Heart right ventricle (tissue), 16 donors: ENCODE results near the gene COL15A1. TPM values are rescaled to one million over a fixed set of nuclear protein-coding genes. Genes with fewer than 3 reads are reported as not detected.

Experiments
- ATAC-seq, 8 donors: fragments of 200-7000 bp; cut with Tn5 transposase; one replicate each; pipeline ENCODE4 v1.9.1; 2020; ENCODE audit warnings: mild to moderate bottlenecking in 8 of 8, moderate library complexity in 8 of 8, moderate number of reproducible peaks in 1 of 8
- DNase-seq, 2 donors: peaks; one replicate each; pipeline ENCODE4 v3.0.0-alpha.2; 2020
- H3K27ac ChIP-seq, 10 donors: fragments of 200-600 bp; sonication (generic) in 2 of 10; one replicate each; pipeline versions ENCODE4 v1.5.0 to v1.8.0; 2020 to 2022; ENCODE audit warnings: mild to moderate bottlenecking in 3 of 10
- H3K27me3 ChIP-seq, 7 donors: fragments of 200-600 bp; one replicate each; pipeline ENCODE4 v1.8.0; 2021 to 2022; ENCODE audit warnings: mild to moderate bottlenecking in 2 of 7
- H3K36me3 ChIP-seq, 9 donors: fragments of 200-600 bp; sonication (generic) in 1 of 9; one replicate each; pipeline versions ENCODE4 v1.5.0 to v1.8.0; 2020 to 2022; ENCODE audit warnings: mild to moderate bottlenecking in 2 of 9
- H3K4me1 ChIP-seq, 9 donors: fragments of 200-600 bp; sonication (generic) in 1 of 9; one replicate each; pipeline versions ENCODE4 v1.5.0 to v1.8.0; 2020 to 2022; ENCODE audit warnings: mild to moderate bottlenecking in 4 of 9
- H3K4me3 ChIP-seq, 10 donors: fragments of 200-600 bp; sonication (generic) in 2 of 10; one replicate each; pipeline versions ENCODE4 v1.5.0 to v1.8.0; 2020 to 2022; ENCODE audit warnings: mild to moderate bottlenecking in 7 of 10, moderate library complexity in 2 of 10
- H3K9me3 ChIP-seq, 11 donors: fragments of 200-600 bp in 10 of 11; sonication (generic) in 2 of 11; one replicate each; pipeline versions ENCODE4 v1.5.0 to v1.8.0; 2013 to 2022; ENCODE audit warnings: mild to moderate bottlenecking in 2 of 11, control low read depth in 1 of 11, moderate library complexity in 1 of 11
- CTCF ChIP-seq, 9 donors: fragments of 200-600 bp; sonication (generic) in 2 of 9; IDR thresholded peaks; one replicate each; pipeline versions ENCODE4 v1.5.0 to v1.8.0; 2021 to 2022; ENCODE audit warnings: antibody characterized with exemption in 9 of 9, mild to moderate bottlenecking in 5 of 9, moderate library complexity in 1 of 9
- WGBS, 2 donors: extraction: QIAGEN DNeasy Blood & Tissue Kit; methylation state at CpG; one replicate each; pipeline ENCODE4 v1.1.7; 2013; ENCODE audit warnings: inconsistent platforms in 1 of 2; 5-methylcytosine and 5-hydroxymethylcytosine counted together
- intact Hi-C, 10 donors: fragments of 100-400 bp; cut with DNase I; formaldehyde crosslinking; loops; one replicate each; pipeline versions ENCODE4 v1.11.1 to v1.14.2; 2022
- polyA plus RNA-seq, 2 donors: library from polyadenylated mRNA; stranded (reverse); fragments of 200-250 nt; gene quantifications; one replicate each; pipeline ENCODE4 v1.2.3, GENCODE V29; 2013
- total RNA-seq, 10 donors: library from RNA; stranded (reverse); fragmentation: NEBNext Ultra II Directional in 3 of 10; extraction: Animal tissue kit (Norgen Biotek cat#: 25700) in 3 of 10; gene quantifications; one replicate each; pipeline versions ENCODE4 v1.2.1 to v1.2.4, GENCODE V29; 2021 to 2023
- donor health status: Arrhythmogenic right ventricular cardiomyopathy.
- donor health status: ischemic (EF 13 %, LVEDD 7.1; RV severe dilation, severe dysfunction).
- donor health status: healthy with polysubstance abuse.
- donor health status: DM: no; HTN: yes; CAD: no.
- donor health status: DM: no; HTN: no; CAD: no.
- donor health status: ischemic (EF 25% LVEDD 6.9; RV normal size, moderate dysfunction).
- donor health status: ischemic (EF 25% LVEDD 5.7; RV mildly dilated, moderate dysfunction).
- donor health status: healthy.
- donor health status: DM: yes; HTN: yes; CAD: no.
- donor health status: Ischemic cardiomyopathy.
- donor health status: ischemic (EF 35%, LVEDD 5.7; RV mildly dilated, moderate dysfunction).
- donor health status: nonischemic (EF 11% LVEDD 7.7; RV severe dilation, severe dysfunction).
- donor health status: DM: yes; HTN: yes; CAD: no.
- donor health status: PGD.
- donor health status: ischemic (EF 29% LVEDD 5.4; RV normal size, mild dysfunction).
- donor health status: nonischemic (EF 23%, LVEDD 6.1; RV moderate dilation, normal function).

Gene COL15A1
- total and polyA plus RNA-seq, 12 donors = 25.6 to 64.8 (median 51.0) TPM

- Histone ChIP-seq H3K4me3 (no peak overlapping the region), H3K4me1 (peaks cover 32 to 99% (median 53%) of the 10 kb centered on the region in 9 donors), H3K9me3 (no peaks in the 10 kb centered on the region), H3K27me3 (peaks cover 0 to 7% (median 0%) of the 10 kb centered on the region in 7 donors), H3K27ac (peak overlapping the region; percentile 12 to 92 (median 73)), H3K36me3 (peaks cover 0 to 11% (median 0%) of the 10 kb centered on the region in 9 donors)
- intact Hi-C loops = loop anchor here in 3 of 10 donors (5.0 kb wide), 2 partner anchors 63 to 108 kb away; no protein-coding TSS in a partner anchor
- TF ChIP-seq CTCF (IDR thresholded peaks at IDR 0.05) = no peak
- WGBS, 2 donors = 87 to 91% methylated on average over 7 of the region's 7 CpGs
- DNase-seq (no peak), ATAC-seq (no peak)
These were observed 26.9 kb downstream of the COL15A1 start for GRCh38 chr9:98970532-98971041.

- TF ChIP-seq CTCF (IDR thresholded peaks at IDR 0.05) = no peak
- no peaks in the 10 kb centered on the region for H3K9me3 ChIP-seq
- 62 to 74% methylated on average over 20 of the region's 20 CpGs for WGBS, 2 donors
- intact Hi-C loops = loop anchor here in 3 of 10 donors (5.0 kb wide), 2 partner anchors 64 to 109 kb away; no protein-coding TSS in a partner anchor
- DNase-seq (no peak), ATAC-seq (peak; percentile 3 to 52 (median 20))
- H3K27ac ChIP-seq = peak overlapping the region; percentile 57 to 92 (median 73)
- peaks cover 0 to 11% (median 0%) of the 10 kb centered on the region in 9 donors for H3K36me3 ChIP-seq
- H3K4me1 ChIP-seq = peaks cover 33 to 100% (median 61%) of the 10 kb centered on the region in 9 donors
- H3K4me3 ChIP-seq = no peak overlapping the region
- peaks cover 0 to 14% (median 0%) of the 10 kb centered on the region in 7 donors for H3K27me3 ChIP-seq
These were observed 27.6 kb downstream of the COL15A1 start for GRCh38 chr9:98971168-98971914.

- TF ChIP-seq CTCF (IDR thresholded peaks at IDR 0.05) = no peak
- Histone ChIP-seq H3K4me1 (peaks cover 33 to 100% (median 61%) of the 10 kb centered on the region in 9 donors), H3K4me3 (no peak overlapping the region)
These were observed 28.2 kb downstream of the COL15A1 start for GRCh38 chr9:98971915-98972223.

GRCh38 chr9:98972716-98973115, 29.0 kb downstream of the COL15A1 start:
- Histone ChIP-seq H3K27me3 (peaks cover 0 to 15% (median 0%) of the 10 kb centered on the region in 7 donors), H3K27ac (peak overlapping the region; percentile 27 to 92 (median 72)), H3K4me3 (no peak overlapping the region), H3K4me1 (peaks cover 33 to 100% (median 65%) of the 10 kb centered on the region in 9 donors), H3K36me3 (peaks cover 0 to 8% (median 0%) of the 10 kb centered on the region in 9 donors), H3K9me3 (no peaks in the 10 kb centered on the region)
- ATAC-seq = no peak
- TF ChIP-seq CTCF (IDR thresholded peaks at IDR 0.05) = no peak
- no peak for DNase-seq
- 43 to 53% methylated on average over 3 of the region's 3 CpGs for WGBS, 2 donors
- intact Hi-C loops = loop anchor here in 3 of 10 donors (5.0 kb wide), 2 partner anchors 65 to 110 kb away; no protein-coding TSS in a partner anchor

More at GRCh38 chr9:98971915-98972223, 28.2 kb downstream of the COL15A1 start:
- ATAC-seq = no peak
- WGBS, 2 donors = 79 to 86% methylated on average over 6 of the region's 6 CpGs
- Histone ChIP-seq H3K36me3 (peaks cover 0 to 11% (median 0%) of the 10 kb centered on the region in 9 donors), H3K27me3 (peaks cover 0 to 15% (median 0%) of the 10 kb centered on the region in 7 donors), H3K9me3 (no peaks in the 10 kb centered on the region), H3K27ac (peak overlapping the region; percentile 57 to 92 (median 73))
- no peak for DNase-seq
- intact Hi-C loops = loop anchor here in 3 of 10 donors (5.0 kb wide), 2 partner anchors 65 to 110 kb away; no protein-coding TSS in a partner anchor
